GM18498 (cell line): Measurements from ENCODE around the gene ADSL.
"Not testable (repeated sequence)": the region's sequence is repeated elsewhere in the genome, so short reads cannot be mapped to it uniquely, and the experiment has no call there.

Experiments used
- ATAC-seq: cut with Tn5 transposase; IDR thresholded peaks from one replicate; pipeline ENCODE4 v1.9.1; 2021; ENCODE audit warnings: mild to moderate bottlenecking, moderate library complexity; ENCODE audit not compliant: unreplicated experiment

ADSL gene

DNA sequence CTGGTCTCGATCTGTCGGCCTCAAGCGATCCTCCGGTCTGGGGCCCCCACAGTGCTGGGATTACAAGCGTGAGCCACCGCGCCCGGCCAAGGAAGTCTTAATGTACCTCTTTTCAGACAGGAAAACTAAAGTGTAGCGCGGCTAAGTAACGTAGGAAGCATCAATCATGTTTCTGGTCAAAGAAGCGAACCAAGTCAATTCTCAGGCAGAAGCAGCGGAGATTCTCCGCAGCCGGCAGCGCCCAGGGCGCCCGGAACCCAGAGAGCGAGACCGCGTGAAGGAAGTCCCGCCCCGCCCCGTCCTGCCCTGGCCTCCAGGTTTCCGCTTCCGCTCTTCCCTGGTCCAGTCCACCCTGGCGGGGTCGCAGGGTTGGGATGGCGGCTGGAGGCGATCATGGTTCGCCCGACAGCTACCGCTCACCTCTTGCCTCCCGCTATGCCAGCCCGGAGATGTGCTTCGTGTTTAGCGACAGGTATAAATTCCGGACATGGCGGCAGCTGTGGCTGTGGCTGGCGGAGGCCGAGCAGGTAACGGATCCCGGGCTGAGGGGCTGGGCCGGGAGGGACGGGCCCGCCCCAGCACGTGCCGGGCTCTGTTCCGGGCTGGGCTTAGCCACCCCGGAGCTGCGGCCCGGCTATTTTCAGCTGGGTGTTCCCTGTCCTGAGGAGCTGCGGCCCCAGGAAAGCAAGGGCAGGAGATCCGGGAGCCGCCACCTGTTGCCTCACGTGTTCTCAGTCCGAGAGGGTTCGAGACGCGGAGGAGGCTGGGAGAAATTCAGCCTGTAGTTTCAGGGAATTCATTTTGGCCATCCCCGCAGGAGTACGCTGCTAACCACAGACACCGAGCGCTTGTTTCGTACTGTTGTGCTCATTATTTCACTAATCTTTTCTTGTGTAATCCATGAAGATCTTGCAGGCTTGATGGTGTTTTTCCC, at the start of gene ADSL:
Gene ADSL (plus strand): TSS at position 316 of the 934 bp plus-strand sequence. CDS start 59 bp downstream, at position 375.
- ATAC-seq, result peak; percentile 87

DNA sequence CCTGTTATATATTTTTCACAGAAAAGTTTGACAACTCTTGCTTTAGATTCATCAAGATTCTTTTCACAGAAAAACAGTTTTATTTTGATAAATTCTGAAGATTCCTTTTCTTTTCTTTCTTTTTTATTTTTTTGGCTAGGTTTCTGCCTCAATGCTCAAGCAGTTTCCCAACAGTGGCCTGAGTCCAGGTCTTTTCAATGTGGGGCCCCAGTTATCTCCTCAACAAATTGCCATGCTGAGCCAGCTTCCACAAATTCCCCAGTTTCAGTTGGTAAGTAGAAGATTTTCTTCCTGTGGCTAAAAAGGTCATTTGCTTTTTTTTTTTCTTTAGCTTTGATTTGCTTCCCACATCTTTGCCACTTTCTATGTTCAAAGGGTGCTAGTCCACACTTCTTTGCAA, 46.0 kb upstream of the ADSL start:
- ATAC-seq, result no peak

DNA sequence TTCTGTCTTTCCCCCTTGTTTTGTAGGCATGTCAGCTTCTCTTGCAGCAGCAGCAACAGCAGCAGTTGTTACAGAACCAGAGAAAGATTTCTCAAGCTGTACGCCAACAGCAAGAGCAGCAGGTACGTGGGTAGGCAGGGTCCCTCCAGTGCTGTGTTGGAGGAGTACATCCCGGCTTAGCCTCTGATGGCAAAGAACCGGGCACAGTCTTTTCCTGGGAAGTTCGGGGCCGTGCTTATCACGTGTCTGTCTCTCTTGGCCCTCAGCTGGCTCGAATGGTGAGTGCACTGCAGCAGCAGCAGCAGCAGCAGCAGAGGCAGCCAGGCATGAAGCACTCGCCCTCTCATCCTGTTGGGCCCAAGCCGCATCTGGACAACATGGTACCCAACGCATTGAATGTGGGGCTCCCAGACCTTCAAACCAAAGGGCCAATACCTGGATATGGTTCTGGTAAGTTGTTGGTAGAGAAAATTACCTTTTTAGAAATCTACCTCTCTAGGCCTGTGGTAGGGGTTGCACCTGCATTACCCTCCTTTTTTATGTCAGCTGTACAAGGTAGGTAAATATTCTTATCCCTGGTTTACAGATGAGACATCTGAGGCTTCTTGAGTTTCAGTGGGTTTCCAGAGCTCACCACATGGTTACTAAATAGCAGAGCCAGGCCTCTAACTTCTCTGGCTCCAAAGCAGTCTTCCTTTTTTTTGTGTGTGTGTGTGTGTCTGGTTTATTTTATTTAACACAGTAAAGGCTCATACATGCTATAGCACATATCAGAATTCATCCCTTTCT, 45.2 kb upstream of the ADSL start:
- ATAC-seq, result no peak

DNA sequence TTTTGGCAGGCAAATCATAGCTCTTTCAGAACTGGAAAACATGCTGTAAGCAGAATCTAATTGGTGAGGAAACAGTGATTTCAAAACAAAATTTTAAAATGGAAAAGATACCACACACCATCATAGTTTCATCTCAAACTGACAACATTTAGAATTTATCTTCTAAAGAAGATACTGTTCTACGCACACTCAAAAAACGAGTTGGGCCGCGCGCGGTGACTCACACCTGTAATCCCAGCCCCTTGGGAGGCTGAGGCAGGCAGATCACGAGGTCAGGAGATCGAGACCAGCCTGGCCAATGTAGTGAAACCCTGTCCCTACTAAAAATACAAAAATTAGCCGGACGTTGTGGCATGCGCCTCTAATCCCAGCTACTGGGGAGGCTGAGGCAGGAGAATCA, 44.2 kb upstream of the ADSL start:
- ATAC-seq, result no peak

DNA sequence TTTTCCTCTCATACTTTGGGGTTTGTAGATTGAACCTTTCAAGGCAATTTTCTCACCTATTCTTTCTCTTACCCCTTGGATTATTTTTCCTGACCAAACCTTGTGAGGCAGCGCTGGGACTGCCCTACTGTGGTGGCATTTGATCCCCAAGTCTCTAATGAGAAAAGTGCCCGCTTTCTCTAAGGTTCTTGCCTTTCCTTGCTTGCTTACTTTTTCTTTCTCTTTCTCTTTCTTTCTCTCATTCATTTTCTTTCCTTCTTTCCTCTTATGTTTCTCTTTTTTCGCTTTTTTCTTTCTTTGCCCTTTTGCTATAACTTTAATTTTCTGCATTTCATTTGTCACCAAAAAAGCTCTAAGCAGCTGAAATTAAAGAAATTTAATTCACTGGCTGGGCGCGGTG, 40.7 kb upstream of the ADSL start:
- no peak for ATAC-seq

DNA sequence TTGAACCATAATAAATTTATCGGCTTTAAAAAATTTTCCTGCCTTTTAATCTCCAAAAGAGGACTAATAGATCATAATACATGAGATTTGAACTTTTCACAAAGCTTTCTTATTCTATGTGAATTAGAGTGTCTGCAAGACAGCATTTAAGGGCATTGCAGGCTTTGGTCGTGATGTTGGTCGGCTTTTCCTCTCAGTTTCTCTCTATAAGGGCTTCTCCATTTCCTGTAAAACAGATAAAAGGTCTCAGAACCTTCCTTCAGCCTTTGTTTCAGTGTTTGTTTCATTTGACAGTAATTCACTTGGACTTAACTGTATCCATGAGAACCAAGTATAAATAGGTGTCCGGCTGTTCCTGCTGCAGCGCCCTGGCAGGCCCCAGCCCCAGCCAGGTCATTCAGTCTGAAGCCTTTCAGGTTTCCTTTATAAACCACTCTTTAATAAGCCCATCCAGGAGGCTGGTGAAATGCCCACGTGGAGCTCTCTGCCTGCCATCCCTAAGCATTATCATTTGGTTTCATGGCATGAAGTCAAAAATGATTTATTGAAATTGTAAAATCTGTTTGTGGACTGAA, 37.2 kb upstream of the ADSL start:
- ATAC-seq, result no peak

DNA sequence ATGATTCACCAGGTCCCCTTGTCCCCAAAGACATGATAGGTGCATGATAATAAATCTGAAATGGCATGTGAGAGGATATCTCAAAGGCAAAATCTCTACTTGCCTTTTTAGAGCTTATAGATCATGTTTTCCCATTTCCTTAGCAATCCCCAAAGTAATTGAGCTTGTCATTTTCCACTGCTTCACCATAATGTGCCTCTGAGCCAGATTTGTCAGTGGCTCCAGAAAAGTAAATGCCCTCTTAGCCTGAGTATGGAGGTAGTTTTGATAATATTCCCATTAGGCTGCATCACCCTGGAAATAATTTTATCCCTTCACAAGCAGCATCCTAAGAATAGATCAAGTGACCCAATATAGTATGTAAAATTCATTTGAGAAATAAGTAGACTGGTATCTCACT, 36.7 kb upstream of the ADSL start:
- no peak for ATAC-seq

DNA sequence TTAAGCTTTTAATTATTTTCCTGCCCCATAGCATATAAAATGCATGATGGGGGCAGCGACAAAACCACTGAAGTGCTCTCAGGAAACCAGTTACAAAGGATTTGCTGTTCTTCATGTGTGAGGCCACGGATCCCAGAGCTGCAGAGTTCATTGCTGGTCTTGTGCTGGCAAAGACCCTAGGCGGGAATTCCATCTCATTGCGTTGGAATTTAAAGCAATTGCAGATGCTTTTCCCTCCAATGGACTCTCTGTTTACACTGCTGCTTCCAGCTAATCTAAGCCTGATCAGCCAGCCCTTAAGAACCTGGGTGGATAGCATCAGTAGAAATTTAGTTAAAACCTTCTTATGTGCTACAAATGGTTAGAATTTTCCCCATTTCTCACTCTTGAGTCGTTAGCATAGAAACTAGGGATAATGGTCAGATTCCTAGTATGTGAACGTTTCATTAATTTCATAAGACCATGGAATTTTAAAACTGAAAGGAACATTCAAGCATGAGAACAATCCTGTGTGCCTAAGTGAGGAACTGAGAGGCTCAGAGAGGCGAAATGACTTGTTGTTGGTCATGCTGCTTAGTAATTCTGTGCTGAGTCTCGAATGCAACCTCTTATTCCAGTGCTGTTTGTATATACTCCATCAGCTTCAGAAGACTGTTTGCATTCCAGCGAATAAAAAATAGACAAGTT, 36.1 kb upstream of the ADSL start:
- ATAC-seq, result no peak

DNA sequence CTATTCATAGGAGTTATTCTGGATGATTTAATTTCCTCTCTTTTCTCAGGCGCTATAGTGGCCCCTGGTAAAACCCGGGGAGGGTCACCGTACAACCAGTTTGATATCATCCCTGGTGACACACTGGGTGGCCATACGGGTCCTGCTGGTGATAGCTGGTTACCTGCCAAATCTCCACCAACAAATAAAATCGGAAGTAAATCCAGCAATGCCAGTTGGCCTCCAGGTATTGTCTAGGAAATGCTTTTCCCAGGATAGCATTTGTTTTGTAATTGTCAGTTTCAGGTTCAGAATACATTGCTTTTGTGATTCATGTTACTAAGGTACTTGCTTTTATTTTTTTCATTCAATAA, 35.6 kb upstream of the ADSL start:
- no peak for ATAC-seq

DNA sequence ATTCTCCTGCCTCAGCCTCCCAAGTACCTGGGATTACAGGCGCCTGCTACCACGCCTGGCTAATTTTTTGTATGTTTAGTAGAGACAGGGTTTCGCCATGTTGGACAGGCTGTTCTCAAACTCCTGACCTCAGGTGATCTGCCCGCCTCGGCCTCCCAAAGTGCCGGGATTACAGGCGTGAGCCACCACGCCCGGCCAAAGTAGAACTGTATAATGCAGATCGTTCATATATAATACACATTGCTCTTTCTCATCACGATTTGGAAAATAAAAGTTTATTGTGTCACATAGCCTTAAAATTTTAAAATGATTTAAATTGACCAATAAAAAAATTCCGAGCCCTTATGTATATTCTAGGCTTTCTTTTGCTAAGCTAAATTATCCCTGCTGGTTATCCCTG, 34.7 kb upstream of the ADSL start:
- ATAC-seq, result not testable (repeated sequence)

DNA sequence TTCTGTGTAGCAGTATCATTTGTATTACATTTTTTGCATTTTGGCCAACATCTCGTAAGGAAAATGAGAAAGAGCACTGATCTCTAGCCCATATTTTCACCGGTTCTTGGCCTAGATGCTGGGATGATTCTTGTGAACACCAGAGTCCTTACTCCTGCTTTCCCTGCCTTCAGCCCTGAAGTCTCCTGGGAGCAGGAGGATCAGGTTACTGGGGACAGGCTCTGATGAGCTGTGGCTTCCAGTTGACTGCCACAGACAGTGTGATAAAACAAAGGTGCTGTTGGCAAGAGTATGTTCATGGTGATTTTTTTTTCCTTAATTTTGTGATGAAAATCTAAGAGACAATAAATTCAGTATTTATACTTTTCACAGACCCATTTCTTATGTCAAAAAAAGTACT, 34.2 kb upstream of the ADSL start:
- ATAC-seq, result no peak

DNA sequence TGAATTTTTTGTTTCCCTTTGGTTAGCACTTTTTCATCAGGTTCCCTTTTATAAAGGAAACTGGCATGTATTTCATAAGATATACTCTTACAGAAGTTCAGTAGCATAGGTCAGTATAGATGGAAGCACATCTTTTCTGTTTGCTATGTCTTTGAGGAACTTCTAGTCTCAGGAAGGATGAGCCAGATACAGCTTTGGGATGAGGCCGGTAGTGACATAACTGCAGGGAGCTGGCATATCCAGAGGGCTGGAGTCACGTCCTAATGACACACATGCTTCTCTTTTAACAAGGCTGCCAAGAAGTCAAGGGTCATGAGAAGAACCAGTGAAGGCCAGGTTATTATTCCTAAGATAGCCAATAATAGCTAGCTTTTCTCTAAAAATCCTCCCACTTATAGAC, 33.3 kb upstream of the ADSL start:
- ATAC-seq, result no peak

DNA sequence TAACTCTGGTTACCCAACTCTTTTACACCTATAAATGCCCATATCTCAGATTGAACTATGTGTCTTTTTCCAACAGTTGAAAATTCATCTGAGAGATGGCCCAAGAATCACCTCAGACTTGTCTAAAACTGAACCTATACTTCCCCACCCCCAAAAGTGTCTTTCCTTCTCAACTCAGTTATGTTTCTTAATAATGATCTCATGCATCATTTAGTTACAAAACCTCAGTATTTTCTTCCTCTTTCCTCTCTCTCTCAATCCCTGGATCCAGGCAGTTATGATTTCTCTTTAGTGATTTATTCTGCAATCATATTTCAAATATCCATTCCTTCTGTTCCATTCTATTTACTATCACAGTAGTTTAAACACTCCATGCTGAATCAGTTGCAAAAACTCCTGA, 32.3 kb upstream of the ADSL start:
- no peak for ATAC-seq

DNA sequence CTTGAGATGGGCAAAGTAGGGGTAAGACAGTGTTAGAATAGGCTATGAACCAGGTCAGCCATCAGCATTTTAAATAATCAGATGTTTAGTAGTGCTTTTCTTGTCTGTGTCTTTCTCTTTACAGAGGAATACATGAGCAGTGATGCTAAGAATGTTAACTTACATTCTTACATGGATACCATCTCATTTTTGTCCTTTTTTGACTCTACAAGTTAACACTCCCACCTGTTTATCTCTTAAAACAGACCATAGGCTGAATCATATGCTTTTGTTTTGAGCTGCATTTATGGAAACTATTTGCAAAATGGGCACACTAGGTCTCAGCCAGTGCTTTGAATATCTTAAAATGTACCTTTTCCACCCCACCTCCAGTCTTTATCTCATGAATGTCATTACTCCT, 25.6 kb upstream of the ADSL start:
- ATAC-seq, result no peak

DNA sequence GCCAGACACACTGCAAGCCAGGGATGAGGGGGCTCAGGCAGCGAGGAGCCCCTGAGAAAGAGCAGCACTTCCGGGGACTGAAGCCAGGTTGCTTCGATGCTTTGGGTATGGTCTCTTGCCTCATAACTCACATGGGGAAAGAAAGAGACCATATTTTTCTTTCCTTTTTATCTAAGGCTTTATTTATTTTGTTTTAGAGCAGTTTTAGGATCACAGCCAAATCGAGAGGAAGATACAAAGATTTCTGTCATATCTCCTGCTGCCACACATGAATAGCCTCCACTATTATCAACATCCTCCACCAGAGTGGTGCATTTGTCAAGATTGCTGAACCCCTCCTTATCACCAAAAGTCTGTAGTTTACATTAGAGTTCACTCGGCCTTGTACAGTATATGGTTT, 24.3 kb upstream of the ADSL start:
- no peak for ATAC-seq

DNA sequence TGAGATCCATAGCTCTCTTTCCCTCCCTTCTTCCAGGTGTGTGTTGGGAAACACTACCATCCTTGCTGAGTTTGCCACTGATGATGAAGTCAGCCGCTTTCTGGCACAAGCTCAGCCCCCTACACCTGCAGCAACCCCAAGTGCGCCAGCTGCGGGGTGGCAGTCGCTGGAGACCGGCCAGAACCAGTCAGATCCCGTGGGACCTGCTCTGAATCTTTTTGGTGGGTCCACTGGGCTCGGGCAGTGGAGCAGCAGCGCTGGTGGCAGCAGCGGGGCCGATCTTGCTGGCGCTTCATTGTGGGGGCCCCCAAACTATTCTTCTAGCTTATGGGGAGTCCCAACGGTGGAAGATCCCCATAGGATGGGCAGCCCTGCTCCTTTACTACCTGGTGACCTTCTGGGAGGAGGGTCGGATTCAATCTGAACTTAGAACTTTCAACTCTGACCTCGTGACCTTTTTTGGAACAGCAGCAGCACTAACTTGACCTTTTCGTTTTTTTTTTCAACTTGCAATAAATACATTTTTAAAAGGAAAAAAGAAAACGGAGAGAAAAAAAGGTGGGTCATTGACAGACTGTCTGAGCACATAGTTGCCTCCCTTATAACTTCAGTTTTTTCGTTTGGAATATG, 23.4 kb upstream of the ADSL start:
- no peak for ATAC-seq

DNA sequence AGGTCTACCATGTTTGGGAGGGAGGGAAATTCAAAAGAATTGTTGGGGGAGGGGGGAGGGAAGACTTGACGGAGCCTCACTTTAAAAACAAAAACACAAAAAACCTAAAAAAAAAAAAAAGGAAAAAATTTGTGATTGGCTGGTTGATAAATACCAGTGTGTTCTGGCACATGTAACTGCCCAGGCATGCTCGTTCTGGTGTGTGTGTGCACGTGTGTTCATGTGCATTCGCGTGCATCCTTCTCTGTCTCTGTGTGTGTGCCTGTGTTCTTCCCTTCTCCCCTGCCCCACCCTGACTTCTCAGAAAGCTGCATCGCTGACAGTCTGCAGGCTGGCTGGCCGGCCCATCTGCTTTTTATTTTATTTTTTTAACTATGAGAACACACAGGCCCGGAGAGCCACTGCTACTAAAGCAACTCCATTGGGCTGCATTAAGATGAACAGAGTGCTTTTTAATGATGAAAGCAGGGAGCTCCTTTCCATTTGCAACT, 22.6 kb upstream of the ADSL start:
- no peak for ATAC-seq

DNA sequence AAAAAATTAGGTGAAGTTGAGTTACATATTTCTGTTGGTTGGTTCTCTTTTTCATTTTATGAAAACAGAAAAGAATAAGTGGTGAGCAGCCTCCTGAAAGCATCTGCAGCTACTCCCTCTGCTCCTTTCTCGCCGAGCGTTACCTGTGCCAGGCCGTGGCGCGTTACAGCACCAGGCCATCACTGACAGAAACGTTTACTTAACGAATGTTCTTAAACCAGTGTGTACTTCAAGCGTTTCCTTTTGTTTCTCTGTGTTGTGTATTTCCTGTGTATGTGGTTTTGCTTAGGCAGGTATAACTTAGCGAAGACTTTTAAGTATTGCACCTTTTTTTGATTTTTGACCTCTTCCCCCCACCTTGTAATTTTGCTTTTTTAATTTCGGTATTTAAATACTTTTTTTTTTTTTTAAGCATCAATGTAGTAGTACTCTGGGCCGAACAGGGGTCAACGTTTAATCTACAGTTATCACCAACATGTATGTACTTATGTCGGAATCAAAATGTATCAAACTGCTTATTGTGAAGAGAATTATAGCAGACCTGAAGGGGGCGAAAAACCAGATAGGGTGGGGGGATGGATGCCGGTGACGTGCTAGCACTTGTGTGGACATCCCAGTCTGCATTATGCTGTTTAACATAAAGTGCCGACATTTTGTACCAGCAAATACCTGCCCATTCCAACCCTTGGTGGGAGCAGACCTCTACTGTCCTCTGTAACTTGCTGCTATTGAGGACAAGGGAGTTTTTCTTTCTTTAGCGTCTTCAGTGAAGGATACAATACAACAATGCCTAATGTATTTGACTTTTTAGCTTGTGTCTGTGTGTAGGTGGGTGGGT, 21.6 kb upstream of the ADSL start:
- no peak for ATAC-seq

DNA sequence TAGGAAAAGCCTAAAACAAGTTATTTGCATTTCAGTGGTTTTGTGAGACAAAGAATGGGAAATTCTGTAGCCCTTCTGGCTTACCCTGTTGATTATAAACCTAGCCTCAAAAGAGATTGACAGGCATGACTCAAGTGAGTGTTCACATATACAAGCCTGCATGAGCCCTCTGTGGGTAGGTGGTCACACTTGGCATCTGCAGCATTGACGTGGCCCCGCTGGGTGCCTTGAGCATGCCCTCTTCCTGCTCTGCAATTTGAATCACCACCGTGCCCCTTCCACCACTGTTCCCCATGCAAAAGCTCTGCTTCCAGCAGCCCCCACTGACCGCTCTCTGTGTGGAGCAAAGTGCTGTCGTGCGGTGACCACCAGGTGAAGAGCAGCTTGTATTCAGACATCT, 21.0 kb upstream of the ADSL start:
- ATAC-seq, result no peak
